GM21619 (cell line): ENCODE data around the gene PXDN.

Source experiments
- ATAC-seq: cut with Tn5 transposase; IDR thresholded peaks from one replicate; pipeline ENCODE4 v1.9.1; 2021; ENCODE audit not compliant: unreplicated experiment

The PXDN gene

GRCh38 chr2:1754461-1755170 is 10.3 kb upstream of the PXDN start:
- no peak for ATAC-seq

- no peak for ATAC-seq
These were observed 9.7 kb upstream of the PXDN start for GRCh38 chr2:1754046-1754445.

GRCh38 chr2:1752751-1753150 is 8.4 kb upstream of the PXDN start:
- no peak for ATAC-seq

- ATAC-seq, result no peak
These were observed 7.7 kb upstream of the PXDN start for GRCh38 chr2:1751767-1752725.

GRCh38 chr2:1750933-1751766 is 6.8 kb upstream of the PXDN start:
- no peak for ATAC-seq

GRCh38 chr2:1750270-1750932 is 6.1 kb upstream of the PXDN start:
- no peak for ATAC-seq

GRCh38 chr2:1749489-1750119 is 5.3 kb upstream of the PXDN start:
- no peak for ATAC-seq

- no peak for ATAC-seq
These were observed 4.6 kb upstream of the PXDN start for GRCh38 chr2:1748741-1749488.

- ATAC-seq, result no peak
These were observed 3.9 kb upstream of the PXDN start for GRCh38 chr2:1748176-1748740.

- no peak for ATAC-seq
These were observed 3.0 kb upstream of the PXDN start for GRCh38 chr2:1747065-1747941.

GRCh38 chr2:1746174-1747064 is 2.1 kb upstream of the PXDN start:
- no peak for ATAC-seq

- ATAC-seq, result no peak
These were observed 1.1 kb upstream of the PXDN start for GRCh38 chr2:1745171-1746023.

GRCh38 chr2:1744151-1744445 is 217 bp downstream of the PXDN start:
- no peak for ATAC-seq

- ATAC-seq, result no peak
These were observed 742 bp downstream of the PXDN start for GRCh38 chr2:1743396-1744150.

GRCh38 chr2:1742681-1743395 is 1.5 kb downstream of the PXDN start:
- no peak for ATAC-seq
